Stimulated activated CD4-positive, alpha-beta T cell treated with anti-CD3 and anti-CD28 coated beads, Interleukin-12 subunit alpha, Interleukin-12 subunit beta, amount 100 ng/mL, for 48 hours (primary cell): Measurements from ENCODE around the gene NOTCH1.

Source experiments
- DNase-seq, 3 donors: peaks; one replicate each; pipeline ENCODE4 v3.0.0-alpha.2; 2020; ENCODE audit warnings: low read depth in 2 of 3, low spot score in 1 of 3

The NOTCH1 gene

GRCh38 chr9:136532799-136533774, 12.8 kb downstream of the NOTCH1 start:
- peak; percentile 52 to 71 (median 67) for DNase-seq

GRCh38 chr9:136531904-136532798, 13.7 kb downstream of the NOTCH1 start:
- DNase-seq = no peak

DNA sequence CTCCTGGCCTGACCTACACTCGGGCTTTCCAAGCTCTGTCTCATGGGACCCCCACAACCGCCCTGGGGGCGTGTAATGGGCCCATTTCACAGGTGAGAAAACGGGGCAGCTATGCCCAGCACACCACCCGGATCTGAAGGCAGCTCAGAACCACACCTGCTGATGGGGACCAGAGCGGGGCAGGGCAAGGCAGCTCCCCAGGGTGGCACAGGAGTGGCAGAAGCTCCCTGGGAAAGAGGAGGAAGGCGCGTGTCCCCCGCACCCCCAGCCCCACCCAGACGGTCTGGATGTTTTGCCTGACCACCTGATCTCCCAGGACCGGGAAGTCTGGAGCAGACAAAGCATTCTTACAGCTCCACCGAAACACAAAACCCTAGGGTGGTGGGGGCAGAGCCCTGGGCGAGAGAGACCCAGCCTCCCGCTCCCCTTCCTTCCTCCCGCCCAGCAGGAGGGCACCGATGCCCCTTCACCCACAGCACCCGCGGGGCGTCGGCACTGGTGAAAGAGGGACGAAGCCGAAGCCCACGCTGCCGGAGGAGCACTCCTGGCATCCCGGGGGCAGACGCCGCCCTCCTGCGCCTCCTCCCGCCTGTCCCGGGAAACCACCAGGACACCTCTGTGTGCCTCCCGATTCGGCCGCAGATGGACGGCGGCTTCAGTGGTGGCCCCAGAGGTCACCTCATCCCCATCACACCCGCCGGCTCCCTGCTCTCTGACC, 14.5 kb downstream of the NOTCH1 start:
- DNase-seq = no peak

DNA sequence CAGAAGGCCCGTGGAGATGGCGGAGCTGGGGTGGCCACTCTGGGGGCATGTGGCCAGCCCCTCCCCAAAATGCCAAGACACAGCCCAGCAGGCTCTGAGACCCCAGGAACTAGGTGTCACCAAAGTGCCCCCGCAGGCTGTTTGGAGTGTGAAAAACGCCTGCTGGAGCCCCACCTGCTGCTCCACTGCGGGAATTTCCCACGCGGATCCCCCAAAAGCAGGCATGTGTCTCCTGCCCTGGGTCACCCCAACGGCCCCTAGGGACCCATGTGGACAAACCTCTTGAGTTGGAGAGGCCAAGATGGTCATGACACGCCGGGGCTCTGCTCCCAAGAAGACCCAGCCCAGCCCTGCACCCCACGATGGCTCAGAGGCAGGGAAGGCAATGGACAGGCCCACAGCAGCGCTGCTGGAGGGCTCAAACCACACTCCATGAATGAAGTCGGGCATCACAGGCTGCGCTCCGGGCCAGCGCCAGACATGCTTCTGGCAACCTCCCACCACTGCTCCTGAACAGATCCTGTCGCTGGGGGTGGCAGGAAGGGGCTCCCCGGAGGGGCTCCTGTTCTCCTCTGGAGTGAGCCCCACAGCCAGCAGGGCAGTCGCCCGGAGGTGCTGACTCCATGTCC, 15.3 kb downstream of the NOTCH1 start:
- no peak for DNase-seq

DNA sequence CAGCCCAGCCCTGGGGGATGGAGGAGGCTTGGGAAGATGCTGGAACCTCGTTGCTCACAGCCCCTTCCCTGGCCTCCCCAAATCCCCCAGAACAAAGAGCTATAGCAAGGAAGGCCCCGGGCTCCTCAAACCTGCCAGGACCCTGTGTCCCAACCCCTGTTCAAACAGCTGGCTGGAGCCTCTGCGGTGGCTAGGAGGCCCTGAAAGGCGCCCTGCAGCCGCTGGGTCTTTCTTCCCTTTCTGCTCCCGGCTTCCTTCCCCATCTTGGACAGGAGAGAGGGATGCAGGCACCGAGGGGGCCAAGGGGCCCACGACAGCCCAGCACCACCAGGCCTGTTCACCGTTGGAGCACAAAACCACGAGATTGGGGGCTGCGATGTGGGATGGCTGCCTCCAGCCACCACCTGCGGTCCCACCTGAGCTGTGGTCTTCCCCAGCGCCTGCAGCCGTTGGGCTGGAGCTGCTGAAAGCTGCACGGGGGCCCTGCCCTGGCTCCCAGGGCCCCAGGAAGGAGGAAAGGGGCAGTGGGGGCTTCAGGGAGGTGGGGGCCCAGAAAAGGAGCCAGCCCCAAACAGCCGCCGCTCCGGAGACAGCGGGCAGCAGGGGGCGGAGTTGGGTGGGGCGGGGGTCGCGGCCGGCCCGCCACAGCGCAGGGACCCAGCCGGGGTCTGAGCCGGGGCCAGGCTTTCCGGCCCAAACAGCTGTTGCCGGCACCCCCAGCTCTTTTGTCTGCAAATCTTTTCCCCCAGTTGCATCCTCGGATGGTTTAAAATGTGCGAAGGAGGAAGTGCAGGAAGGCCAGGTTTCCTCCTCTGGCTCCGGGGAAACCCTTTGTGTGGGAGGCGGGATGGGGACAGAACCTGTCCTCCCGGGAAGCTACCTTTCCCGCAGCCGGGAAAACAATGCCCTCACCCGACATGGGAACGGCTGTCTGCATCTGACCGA, 16.1 kb downstream of the NOTCH1 start:
- no peak for DNase-seq

DNA sequence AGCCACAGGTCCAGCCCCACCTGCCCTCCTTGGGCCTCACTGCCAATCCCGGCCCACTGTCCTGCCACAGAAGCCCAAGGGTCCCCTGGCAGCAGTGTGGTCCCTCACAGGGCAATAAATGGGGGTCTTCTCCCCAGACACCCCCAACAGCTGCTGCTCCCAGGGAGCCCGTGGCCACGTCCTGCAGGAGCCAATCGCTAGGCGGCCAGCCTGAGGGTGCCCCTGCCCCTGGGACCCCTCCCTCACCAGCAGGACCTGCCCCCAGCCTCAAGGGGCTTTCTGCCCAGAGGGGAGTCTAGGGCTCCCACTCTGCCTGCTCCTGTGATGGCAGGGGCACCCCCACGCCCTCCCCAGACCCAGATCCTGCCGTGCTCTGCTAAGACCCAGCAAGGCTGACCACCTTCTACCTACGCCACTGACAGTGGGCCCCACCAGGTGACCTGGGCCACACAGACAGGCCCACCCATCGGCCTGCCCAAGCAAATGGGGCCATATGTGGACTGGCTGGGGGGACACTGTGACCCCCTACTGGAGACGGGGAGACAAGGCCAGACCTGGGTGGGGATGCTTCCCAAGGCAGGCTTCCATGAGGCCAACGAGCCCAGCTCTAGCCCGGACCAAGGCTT, 17.0 kb downstream of the NOTCH1 start:
- no peak for DNase-seq

DNA sequence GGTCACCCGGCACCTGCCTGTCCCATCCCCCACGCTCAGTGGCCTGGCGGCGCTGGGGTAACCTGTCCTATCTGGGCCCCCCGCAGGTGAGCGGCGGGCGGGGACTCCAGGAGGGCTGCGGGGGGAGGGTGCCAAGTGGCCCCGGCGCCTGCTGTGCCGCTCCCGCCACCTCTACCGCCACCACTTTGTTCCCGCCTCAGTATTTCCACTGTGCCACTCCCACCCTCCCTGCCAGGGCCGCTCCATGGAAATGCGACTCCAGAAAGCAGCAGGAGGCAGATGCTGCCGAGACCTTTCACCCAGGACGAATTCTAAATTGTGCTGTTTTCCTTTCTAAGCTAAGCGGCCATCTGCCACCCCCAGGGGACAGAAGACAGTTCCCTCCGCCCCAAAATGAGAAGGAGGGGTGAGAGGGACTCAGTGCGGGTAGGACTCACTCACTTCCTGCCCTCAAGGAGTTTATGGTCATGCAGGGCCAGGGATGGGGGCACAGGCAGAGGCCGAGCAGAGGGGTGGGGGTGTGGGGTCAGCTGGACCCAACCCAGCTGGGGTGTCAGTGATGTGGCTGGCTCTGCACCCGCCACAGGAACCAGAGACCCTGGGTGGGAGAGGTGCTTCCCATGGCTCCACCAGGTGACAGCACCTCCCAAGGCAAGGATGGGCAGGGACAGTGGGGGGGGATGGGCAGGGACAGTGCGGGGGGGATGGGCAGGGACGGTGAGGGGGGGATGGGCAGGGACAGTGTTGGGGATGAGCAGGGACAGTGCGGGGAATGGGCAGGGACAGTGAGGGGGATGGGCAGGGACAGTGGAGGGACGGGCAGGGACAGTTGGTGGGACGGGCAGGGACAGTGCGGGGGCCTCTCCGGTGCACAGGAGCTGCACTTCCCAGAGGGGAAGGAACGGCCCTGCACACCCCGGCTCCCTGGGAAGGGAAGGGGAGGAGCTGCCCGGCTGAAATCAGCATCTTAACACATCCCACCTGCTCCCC, 17.8 kb downstream of the NOTCH1 start:
- DNase-seq = no peak

GRCh38 chr9:136527131-136527530, 18.7 kb downstream of the NOTCH1 start:
- DNase-seq = no peak

- DNase-seq = no peak
These were observed 19.2 kb downstream of the NOTCH1 start for GRCh38 chr9:136526625-136527066.

- no peak for DNase-seq
These were observed 19.9 kb downstream of the NOTCH1 start for GRCh38 chr9:136525841-136526499.

GRCh38 chr9:136525207-136525606, 20.6 kb downstream of the NOTCH1 start:
- no peak for DNase-seq

DNA sequence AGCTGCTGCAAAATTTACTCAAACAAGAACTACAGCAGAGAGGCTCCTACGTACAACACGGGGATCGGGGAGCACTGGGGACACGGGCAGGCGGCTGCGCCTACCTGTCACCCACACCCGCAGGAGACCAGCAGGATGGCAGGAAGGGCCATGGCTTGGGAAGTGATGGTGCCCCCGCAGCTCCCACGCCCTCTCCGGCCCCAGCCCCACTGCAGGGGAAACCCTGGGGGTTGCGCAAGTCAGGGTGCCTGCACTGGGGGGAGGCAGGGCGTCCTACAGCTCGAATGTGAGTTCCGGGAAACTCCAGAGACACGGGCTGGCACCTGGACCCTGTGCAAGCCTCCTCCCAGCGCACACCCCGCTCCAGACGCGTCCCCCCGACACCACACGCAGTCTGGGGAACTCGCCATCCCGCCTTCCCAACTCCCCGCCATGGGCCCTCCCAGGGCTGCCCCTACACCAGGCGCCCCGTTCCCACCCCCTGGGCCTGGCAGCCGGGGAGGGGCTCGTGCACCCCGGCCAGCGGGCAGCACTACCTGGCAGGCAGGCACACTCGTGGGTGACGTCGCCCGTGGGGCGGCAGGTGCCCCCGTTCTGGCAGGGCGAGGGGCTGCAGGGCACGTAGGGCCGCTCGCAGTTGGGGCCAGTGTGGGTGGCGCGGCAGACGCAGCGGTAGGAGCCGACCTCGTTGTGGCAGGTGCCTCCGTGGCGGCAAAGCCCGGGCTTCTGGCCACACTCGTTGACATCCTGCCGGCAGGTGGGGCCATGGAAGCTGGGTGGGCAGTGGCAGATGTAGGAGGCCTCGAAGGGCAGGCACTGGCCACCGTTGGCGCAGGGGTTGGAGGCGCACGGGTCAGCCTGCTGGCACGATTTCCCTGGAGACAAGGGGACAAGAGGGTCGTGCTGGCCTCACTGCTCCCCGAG, 23.3 kb downstream of the NOTCH1 start:
- DNase-seq = no peak

DNA sequence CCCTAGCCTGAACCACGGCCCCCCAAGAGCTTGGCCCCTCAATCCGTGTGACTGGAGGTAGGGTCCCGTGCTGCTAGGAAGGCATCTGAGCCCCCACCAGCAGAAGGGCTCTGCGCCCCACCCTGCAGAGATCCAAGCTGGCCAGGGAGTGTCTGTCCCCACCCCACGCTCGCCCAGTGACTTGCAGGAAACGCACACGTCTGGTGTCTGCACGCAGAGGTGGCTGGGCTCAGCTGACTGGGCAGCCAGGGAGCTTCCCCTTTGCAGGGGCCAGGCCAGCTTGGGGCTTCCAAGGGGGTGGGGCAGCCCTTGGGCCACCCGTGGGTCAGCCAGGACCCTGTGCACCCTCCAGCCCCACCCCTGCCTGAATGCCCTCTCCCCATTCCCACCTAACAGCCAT, 24.3 kb downstream of the NOTCH1 start:
- DNase-seq = no peak

DNA sequence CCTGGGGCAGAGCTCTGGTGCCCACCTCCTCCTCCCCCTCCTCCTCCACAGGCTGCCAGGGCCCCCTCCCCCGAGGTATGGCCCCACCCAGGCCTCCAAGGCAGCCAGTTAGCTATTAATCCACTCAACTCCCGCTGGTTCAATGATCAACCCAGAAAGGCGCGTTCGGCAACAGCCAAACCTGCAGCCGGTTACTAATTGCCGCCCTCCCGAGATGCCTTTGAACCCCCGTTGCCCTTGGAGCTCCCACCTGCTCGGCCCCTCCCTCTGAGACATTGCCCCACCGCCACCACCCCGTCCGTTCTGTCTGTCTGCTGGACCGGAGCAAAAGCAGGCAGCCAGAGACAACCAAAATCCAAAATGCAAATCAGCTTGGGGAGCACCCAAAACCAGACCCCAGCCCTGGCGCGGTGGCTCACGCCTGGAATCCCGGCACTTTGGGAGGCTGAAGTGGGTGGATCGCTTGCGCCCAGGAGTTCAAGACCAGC, 25.8 kb downstream of the NOTCH1 start:
- no peak for DNase-seq

DNA sequence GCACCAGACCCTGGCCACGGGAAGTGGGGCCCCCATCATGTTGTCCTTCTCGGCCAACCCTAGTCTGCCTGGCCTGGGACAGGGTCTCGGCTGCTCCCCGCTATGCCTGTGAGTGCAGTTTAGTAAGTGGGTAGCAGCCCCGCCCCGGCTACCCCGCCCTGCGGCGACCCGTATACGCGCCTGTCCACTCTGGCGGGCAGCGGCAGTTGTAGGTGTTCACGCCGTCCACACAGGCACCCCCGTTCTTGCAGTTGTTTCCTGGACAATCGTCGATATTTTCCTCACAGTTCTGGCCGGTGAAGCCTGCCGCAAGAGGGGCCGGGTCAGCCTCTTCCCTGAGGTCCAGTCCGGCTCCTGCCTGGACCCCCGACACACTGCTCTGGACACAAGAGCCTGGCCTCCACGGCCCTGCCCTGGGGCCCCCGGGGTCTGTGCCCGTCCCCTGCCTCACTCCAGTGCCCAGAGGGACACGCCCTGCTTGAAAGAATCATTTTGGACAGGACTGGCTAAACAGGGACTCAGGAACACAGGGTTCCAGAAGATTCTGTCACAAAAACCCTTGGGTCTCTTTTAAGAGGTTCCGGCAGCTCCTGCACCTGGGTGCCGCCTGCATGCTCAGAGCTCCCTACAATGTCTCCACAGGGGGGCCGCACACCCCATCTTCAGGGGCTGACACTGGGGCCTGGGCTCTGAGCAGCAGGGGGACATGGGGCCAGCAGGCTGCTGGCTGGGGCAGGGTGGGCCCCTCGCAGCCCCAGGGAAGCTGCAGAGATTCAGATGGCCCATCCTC, 26.4 kb downstream of the NOTCH1 start:
- DNase-seq = no peak
